Measurements from ENCODE around the gene MED19.
A peak's percentile ranks its signal among the peaks of the same experiment; 100 is the strongest.

MED19 gene

DNA sequence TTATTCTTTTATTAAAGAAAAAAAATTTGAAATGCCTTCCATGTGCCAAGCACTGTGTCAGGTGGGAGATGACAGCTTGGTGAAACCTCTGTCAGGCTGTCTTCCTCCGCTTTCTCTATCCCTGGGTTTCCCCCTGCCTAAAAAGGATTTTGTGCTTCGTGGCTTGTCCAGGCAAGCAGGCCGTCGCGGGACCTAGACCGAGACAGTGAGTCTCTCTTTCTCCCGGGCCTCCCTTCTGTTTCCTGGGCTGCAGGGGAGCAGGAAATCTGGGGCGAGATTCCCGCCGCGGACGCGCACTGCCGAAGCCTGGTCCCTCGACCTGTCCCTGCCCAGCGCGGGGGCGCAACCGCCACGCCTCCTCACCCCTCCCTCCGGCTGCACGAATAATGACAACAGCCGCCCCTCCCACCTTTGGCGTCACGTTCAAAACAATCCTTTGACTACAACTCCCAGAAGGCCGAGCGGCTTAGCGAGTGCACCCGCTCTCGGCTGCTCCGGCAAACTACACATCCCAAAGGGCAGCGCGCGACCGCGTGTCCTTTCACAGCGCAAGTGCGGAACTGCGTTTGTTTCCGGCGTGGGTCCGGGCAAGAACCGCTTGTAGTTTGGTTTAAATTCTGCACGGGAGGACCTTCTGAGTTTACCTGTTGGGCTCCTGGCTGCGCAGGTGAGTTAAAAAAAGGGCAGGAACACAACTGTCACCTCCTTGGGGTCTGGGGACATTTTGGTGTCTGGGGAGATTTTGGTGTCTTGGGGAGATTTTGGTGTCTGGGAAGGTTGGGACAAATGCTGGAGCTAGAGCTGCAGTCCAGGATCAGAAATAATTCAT lies 54.6 kb downstream of the MED19 start, which contains the start of gene CLP1:
Gene CLP1, plus strand, starts transcription at position 569 of the 829 bp plus-strand sequence. CDS start 1,715 bp downstream, outside the sequence.
- intact Hi-C loops (cut with DNase I): loop anchor here (1.0 kb wide), 1 partner anchor 10 kb away; no protein-coding TSS in a partner anchor
- DNase-seq: peak; percentile 99 to 100 (median 100)

DNA sequence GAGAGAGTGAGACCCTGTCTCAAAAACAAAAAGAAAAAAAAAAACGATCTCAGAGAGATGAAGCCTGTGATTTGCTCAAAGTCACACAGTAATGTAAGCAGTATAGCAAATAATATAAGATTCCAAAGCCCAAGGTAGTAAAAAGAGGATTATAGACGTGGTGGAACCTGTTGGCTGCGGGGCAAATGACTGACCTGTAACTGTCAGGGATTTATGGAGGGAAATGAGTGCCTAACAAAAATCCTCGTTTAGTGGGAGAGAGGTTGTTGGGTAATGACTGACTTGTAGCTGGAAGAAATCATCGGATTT lies 55.2 kb downstream of the MED19 start:
- no peak for DNase-seq
- intact Hi-C loops (cut with DNase I): loop anchor here (1.0 kb wide), 1 partner anchor 10 kb away; no protein-coding TSS in a partner anchor
